ENCODE results near the gene EXOC4. TPM values are rescaled to one million over a fixed set of nuclear protein-coding genes. Genes with fewer than 3 reads are reported as not detected.
"Not testable (repeated sequence)": the region's sequence is repeated elsewhere in the genome, so short reads cannot be mapped to it uniquely, and the experiment has no call there.

EXOC4 gene
- total RNA-seq, 1 experiment from 2014 or later, result 71.0 TPM

DNA sequence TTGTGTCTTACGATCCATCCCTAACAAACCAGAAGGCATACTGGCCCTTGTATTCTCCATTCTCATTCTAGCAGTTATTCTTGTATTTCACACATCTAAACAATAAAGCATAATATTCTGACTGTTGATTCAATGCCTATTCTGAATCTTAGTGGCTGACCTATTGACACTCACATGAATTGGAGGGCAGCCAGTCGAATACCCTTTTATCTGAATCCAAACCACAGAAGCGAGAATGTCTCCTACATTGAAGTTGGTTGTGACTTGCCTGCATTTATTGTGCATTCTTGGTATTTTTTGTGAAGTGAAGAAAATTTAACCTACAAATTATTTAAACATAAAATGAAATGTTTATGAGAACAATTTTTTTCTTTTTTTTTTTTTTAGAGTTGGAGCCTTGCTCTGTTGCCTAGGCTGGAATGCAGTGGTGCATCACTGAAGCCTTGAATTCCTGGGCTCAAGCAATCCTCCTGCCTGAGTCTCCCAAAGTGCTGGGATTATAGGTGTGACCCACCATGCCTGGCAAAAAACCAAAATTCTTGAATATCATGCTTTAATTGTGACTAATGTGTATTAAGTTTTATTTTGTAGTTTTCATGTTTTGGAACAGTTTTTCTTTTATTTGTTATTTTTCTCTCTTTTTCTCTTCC lies 22.7 kb downstream of the EXOC4 start:
- no peaks in the 10 kb centered on the region for H3K9me3 ChIP-seq (ENCODE audit: control insufficient read depth, insufficient read depth, low read depth, low read length)
- DNase-seq (ENCODE audit: low read depth, low spot score) (no peak), ATAC-seq (no peak)
- no peaks in the 10 kb centered on the region for H3K27me3 ChIP-seq (ENCODE audit: control insufficient read depth, insufficient read depth, low read length)
- ChIA-PET POLR2A (no interaction called here), CTCF (no interaction called here)
- BruUV-seq (replicated peaks), result no TSS peak
- intact Hi-C loops (cut with micrococcal nuclease; ENCODE audit: unreplicated experiment), result no loop called here
- H3K4me1 ChIP-seq (ENCODE audit: control insufficient read depth, insufficient read depth, low read length), result no peaks in the 10 kb centered on the region
- no peaks in the 10 kb centered on the region; the same call in none of the 2 replicates for H3K36me3 ChIP-seq (ENCODE audit: control insufficient read depth, insufficient read depth, low read length)
- TF ChIP-seq CTCF (IDR thresholded peaks at IDR 0.05) (no peak), SIN3A (IDR thresholded peaks at IDR 0.05; ENCODE audit: borderline replicate concordance, insufficient read depth, low read depth, low read length) (no peak), POLR2AphosphoS5 (IDR thresholded peaks at IDR 0.05; ENCODE audit: low read depth, low read length) (no peak), TCF7L2 (IDR thresholded peaks at IDR 0.05; ENCODE audit: low read depth, low read length) (no peak)
- TF ChIP-seq, protein P1, sequence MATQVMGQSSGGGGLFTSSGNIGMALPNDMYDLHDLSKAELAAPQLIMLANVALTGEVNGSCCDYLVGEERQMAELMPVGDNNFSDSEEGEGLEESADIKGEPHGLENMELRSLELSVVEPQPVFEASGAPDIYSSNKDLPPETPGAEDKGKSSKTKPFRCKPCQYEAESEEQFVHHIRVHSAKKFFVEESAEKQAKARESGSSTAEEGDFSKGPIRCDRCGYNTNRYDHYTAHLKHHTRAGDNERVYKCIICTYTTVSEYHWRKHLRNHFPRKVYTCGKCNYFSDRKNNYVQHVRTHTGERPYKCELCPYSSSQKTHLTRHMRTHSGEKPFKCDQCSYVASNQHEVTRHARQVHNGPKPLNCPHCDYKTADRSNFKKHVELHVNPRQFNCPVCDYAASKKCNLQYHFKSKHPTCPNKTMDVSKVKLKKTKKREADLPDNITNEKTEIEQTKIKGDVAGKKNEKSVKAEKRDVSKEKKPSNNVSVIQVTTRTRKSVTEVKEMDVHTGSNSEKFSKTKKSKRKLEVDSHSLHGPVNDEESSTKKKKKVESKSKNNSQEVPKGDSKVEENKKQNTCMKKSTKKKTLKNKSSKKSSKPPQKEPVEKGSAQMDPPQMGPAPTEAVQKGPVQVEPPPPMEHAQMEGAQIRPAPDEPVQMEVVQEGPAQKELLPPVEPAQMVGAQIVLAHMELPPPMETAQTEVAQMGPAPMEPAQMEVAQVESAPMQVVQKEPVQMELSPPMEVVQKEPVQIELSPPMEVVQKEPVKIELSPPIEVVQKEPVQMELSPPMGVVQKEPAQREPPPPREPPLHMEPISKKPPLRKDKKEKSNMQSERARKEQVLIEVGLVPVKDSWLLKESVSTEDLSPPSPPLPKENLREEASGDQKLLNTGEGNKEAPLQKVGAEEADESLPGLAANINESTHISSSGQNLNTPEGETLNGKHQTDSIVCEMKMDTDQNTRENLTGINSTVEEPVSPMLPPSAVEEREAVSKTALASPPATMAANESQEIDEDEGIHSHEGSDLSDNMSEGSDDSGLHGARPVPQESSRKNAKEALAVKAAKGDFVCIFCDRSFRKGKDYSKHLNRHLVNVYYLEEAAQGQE (IDR thresholded peaks at IDR 0.05; ENCODE audit: insufficient read depth in 1 of 2, low read depth in 2 of 2, low read length in 1 of 2), result no peak
- H3K4me3 ChIP-seq (ENCODE audit: low read depth in 2 of 2, low read length in 2 of 2), result no peak overlapping the region
- in situ Hi-C loops (cut with HindIII; ENCODE audit: low pct_unique_long_range_greater_than_20kb, low sequenced_read_pairs), result no loop called here
- no peak overlapping the region for H3K27ac ChIP-seq (ENCODE audit: low read length)

DNA sequence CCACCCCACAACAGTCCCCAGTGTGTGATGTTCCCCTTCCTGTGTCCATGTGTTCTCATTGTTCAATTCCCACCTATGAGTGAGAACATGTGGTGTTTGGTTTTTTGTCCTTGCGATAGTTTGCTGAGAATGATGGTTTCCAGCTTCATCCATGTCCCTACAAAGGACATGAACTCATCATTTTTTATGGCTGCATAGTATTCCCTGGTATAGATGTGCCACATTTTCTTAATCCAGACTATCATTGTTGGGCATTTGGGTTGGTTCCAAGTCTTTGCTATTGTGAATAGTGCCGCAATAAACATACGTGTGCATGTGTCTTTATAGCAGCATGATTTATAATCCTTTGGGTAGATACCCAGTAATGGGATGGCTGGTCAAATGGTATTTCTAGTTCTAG lies 26.1 kb downstream of the EXOC4 start:
- in situ Hi-C loops (cut with HindIII; ENCODE audit: low pct_unique_long_range_greater_than_20kb, low sequenced_read_pairs); ATAC-seq; H3K27ac ChIP-seq (ENCODE audit: low read length); POLR2A ChIA-PET; H3K4me3 ChIP-seq (ENCODE audit: low read depth in 2 of 2, low read length in 2 of 2); intact Hi-C loops (cut with micrococcal nuclease; ENCODE audit: unreplicated experiment); H3K9me3 ChIP-seq (ENCODE audit: control insufficient read depth, insufficient read depth, low read depth, low read length); H3K27me3 ChIP-seq (ENCODE audit: control insufficient read depth, insufficient read depth, low read length); H3K4me1 ChIP-seq (ENCODE audit: control insufficient read depth, insufficient read depth, low read length); BruUV-seq (replicated peaks); H3K36me3 ChIP-seq (ENCODE audit: control insufficient read depth, insufficient read depth, low read length); DNase-seq (ENCODE audit: low read depth, low spot score); CTCF ChIA-PET: not testable (repeated sequence)

DNA sequence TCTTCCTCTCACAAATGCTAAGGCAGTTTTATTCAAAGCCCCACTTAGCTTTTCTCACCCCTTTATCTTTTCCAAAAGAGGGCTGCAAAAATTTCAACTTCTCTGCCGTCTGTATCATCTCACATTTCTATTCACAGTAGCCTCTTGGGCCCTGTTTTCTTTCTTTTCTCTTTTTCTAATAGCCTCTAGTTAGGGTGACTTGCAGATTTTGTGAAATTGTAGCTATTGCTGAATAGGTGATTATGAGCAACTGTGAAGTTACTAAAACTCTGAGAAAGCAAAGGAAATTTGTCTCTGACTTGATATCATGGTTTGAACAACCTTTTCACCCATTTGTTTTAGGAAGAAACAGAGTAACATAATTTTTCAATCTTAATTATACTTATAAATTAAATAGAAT lies 29.2 kb downstream of the EXOC4 start:
- ATAC-seq, result no peak
- TF ChIP-seq CTCF (IDR thresholded peaks at IDR 0.05) (no peak), SIN3A (IDR thresholded peaks at IDR 0.05; ENCODE audit: borderline replicate concordance, insufficient read depth, low read depth, low read length) (no peak), TCF7L2 (IDR thresholded peaks at IDR 0.05; ENCODE audit: low read depth, low read length) (no peak), POLR2AphosphoS5 (IDR thresholded peaks at IDR 0.05; ENCODE audit: low read depth, low read length) (no peak)
- TF ChIP-seq, protein P1 (IDR thresholded peaks at IDR 0.05; ENCODE audit: insufficient read depth in 1 of 2, low read depth in 2 of 2, low read length in 1 of 2), result no peak
- Histone ChIP-seq H3K36me3 (ENCODE audit: control insufficient read depth, insufficient read depth, low read length) (no peaks in the 10 kb centered on the region), H3K27ac (ENCODE audit: low read length) (no peak overlapping the region), H3K9me3 (ENCODE audit: control insufficient read depth, insufficient read depth, low read depth, low read length) (no peaks in the 10 kb centered on the region), H3K4me1 (ENCODE audit: control insufficient read depth, insufficient read depth, low read length) (no peaks in the 10 kb centered on the region), H3K4me3 (ENCODE audit: low read depth in 2 of 2, low read length in 2 of 2) (no peak overlapping the region), H3K27me3 (ENCODE audit: control insufficient read depth, insufficient read depth, low read length) (no peaks in the 10 kb centered on the region)
- intact Hi-C loops (cut with micrococcal nuclease; ENCODE audit: unreplicated experiment), result no loop called here
- in situ Hi-C loops (cut with HindIII; ENCODE audit: low pct_unique_long_range_greater_than_20kb, low sequenced_read_pairs), result no loop called here
- BruUV-seq (replicated peaks), result no TSS peak
- POLR2A ChIA-PET, result no interaction called here
- CTCF ChIA-PET, result no interaction called here
- DNase-seq (ENCODE audit: low read depth, low spot score), result no peak

Measured in Panc1 (cell line).